GM23338 (cell line): ENCODE results near the gene TMEM144.

Experiments
- CTCF ChIP-seq, 2 experiments: fragments of 200-600 bp in 1 of 2; sonication (generic) in 1 of 2; conservative IDR thresholded peaks; 2 replicates each; pipeline versions ENCODE4 v1.5.1 to v1.6.1; 2016 to 2017; ENCODE audit warnings: antibody characterized with exemption in 2 of 2, low read depth in 2 of 2, mild to moderate bottlenecking in 2 of 2, moderate library complexity in 1 of 2
- ETS1 ChIP-seq: IDR thresholded peaks from 2 replicates; pipeline ENCODE4 v1.6.1; 2016; ENCODE audit warnings: antibody characterized with exemption
- JUNB ChIP-seq: IDR thresholded peaks from one replicate; pipeline ENCODE4 v1.6.1; 2016; ENCODE audit warnings: antibody characterized with exemption; ENCODE audit not compliant: unreplicated experiment
- POLR2AphosphoS5 ChIP-seq: IDR thresholded peaks from 2 replicates; pipeline ENCODE4 v1.6.1; 2016; ENCODE audit warnings: antibody characterized with exemption, low read depth
- REST ChIP-seq: IDR thresholded peaks from one replicate; pipeline ENCODE4 v1.6.1; 2018; ENCODE audit warnings: antibody characterized with exemption; ENCODE audit not compliant: unreplicated experiment

GRCh38 chr4:158202481-158202880 is 7.8 kb upstream of the TMEM144 start:
- TF ChIP-seq JUNB (no peak), CTCF (conservative IDR thresholded peaks at IDR 0.05; ENCODE audit: low read depth in 2 of 2) (no peak), POLR2AphosphoS5 (no peak), REST (no peak), ETS1 (no peak)
